ENCODE data around the gene RSBN1L. TPM values are rescaled to one million over a fixed set of nuclear protein-coding genes. Genes with fewer than 3 reads are reported as not detected.
"Not testable (repeated sequence)": the region's sequence is repeated elsewhere in the genome, so short reads cannot be mapped to it uniquely, and the experiment has no call there.

The RSBN1L gene
- total RNA-seq, 1 experiment from 2014 or later, result 13.7 TPM

- no peak for DNase-seq (ENCODE audit: low read depth)
These were observed 69.9 kb downstream of the RSBN1L start for GRCh38 chr7:77765906-77766800.

- no peak for DNase-seq (ENCODE audit: low read depth)
These were observed 70.7 kb downstream of the RSBN1L start for GRCh38 chr7:77766801-77767605.

- no peak for DNase-seq (ENCODE audit: low read depth)
These were observed 74.1 kb downstream of the RSBN1L start for GRCh38 chr7:77770316-77770715.

- peak; percentile 19 for DNase-seq (ENCODE audit: low read depth)
These were observed 75.6 kb downstream of the RSBN1L start for GRCh38 chr7:77771901-77772300.

GRCh38 chr7:77778535-77778934 lies 82.3 kb downstream of the RSBN1L start:
- DNase-seq (ENCODE audit: low read depth), result no peak

- DNase-seq (ENCODE audit: low read depth), result no peak
These were observed 86.1 kb downstream of the RSBN1L start for GRCh38 chr7:77782383-77782782.

GRCh38 chr7:77783111-77783510 lies 86.9 kb downstream of the RSBN1L start:
- no peak for DNase-seq (ENCODE audit: low read depth)

GRCh38 chr7:77783545-77783944 lies 87.3 kb downstream of the RSBN1L start:
- DNase-seq (ENCODE audit: low read depth), result no peak

GRCh38 chr7:77784426-77784825 lies 88.2 kb downstream of the RSBN1L start:
- DNase-seq (ENCODE audit: low read depth), result not testable (repeated sequence)

GRCh38 chr7:77786018-77786417 lies 89.8 kb downstream of the RSBN1L start:
- no peak for DNase-seq (ENCODE audit: low read depth)

GRCh38 chr7:77786741-77787140 lies 90.5 kb downstream of the RSBN1L start:
- DNase-seq (ENCODE audit: low read depth), result no peak

GRCh38 chr7:77788327-77788902 lies 92.2 kb downstream of the RSBN1L start:
- DNase-seq (ENCODE audit: low read depth), result no peak

- no peak for DNase-seq (ENCODE audit: low read depth)
These were observed 95.1 kb downstream of the RSBN1L start for GRCh38 chr7:77791336-77791735.

GRCh38 chr7:77791956-77792355 lies 95.7 kb downstream of the RSBN1L start:
- DNase-seq (ENCODE audit: low read depth), result no peak

GRCh38 chr7:77794000-77794399 lies 97.7 kb downstream of the RSBN1L start:
- no peak for DNase-seq (ENCODE audit: low read depth)

GRCh38 chr7:77796109-77796508 lies 99.8 kb downstream of the RSBN1L start:
- DNase-seq (ENCODE audit: low read depth), result no peak

GRCh38 chr7:77796960-77797359 lies 100.7 kb downstream of the RSBN1L start:
- no peak for DNase-seq (ENCODE audit: low read depth)

- DNase-seq (ENCODE audit: low read depth), result no peak
These were observed 101.6 kb downstream of the RSBN1L start for GRCh38 chr7:77797734-77798393.

- DNase-seq (ENCODE audit: low read depth), result peak; percentile 100
These were observed 102.3 kb downstream of the RSBN1L start, which contains the start of the genes PHTF2 and TMEM60 for GRCh38 chr7:77798394-77799077. TSS of gene PHTF2 (plus strand) at chr7:77798773. TSS of gene TMEM60 (minus strand) at chr7:77798434. CDS start at chr7:77794373, 4,061 bp downstream.

- DNase-seq (ENCODE audit: low read depth), result peak; percentile 42
These were observed 103.1 kb downstream of the RSBN1L start for GRCh38 chr7:77799078-77799964.
